Cardiac fibroblast (primary cell): ENCODE results near the gene EFCAB14.

Experiments
- DNase-seq, 2 donors: peaks; one replicate each; pipeline versions ENCODE4 v3.0.0 to v3.0.0-alpha.2; 2010; ENCODE audit warnings: low read depth in 2 of 2
- H3K4me3 ChIP-seq, 2 donors: replicated peaks in 1 of 2; 1 replicate in 1 of 2; 2 replicates in 1 of 2; pipeline ENCODE4 v1.5.1; 2011; ENCODE audit warnings: low read depth in 2 of 2, low read length in 2 of 2, mild to moderate bottlenecking in 2 of 2, moderate library complexity in 1 of 2
- TF ChIP-seq, protein P1 (sequence below): IDR thresholded peaks from one replicate; pipeline ENCODE4 v1.5.1; 2011; ENCODE audit warnings: low read depth, mild to moderate bottlenecking, low read length, inconsistent platforms

The EFCAB14 gene

DNA sequence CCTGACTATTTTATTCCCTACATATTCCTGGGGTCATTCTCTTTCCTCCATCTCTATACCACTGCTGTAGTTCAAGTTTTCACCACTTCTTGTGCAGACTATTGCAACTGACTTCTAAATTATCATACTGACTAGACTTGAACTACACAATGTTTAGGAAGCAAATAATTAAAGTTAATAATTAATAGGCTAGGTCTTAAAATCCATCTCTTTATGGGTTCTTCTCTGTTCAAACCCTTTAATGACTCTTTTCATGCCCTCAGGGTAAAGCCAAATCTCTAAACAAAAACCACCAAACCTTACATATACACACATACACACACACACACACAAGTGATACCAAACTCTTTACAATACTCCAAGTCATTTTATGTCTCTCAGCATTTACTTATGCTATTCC lies 80.0 kb downstream of the EFCAB14 start:
- DNase-seq: no peak
- TF ChIP-seq, protein P1, sequence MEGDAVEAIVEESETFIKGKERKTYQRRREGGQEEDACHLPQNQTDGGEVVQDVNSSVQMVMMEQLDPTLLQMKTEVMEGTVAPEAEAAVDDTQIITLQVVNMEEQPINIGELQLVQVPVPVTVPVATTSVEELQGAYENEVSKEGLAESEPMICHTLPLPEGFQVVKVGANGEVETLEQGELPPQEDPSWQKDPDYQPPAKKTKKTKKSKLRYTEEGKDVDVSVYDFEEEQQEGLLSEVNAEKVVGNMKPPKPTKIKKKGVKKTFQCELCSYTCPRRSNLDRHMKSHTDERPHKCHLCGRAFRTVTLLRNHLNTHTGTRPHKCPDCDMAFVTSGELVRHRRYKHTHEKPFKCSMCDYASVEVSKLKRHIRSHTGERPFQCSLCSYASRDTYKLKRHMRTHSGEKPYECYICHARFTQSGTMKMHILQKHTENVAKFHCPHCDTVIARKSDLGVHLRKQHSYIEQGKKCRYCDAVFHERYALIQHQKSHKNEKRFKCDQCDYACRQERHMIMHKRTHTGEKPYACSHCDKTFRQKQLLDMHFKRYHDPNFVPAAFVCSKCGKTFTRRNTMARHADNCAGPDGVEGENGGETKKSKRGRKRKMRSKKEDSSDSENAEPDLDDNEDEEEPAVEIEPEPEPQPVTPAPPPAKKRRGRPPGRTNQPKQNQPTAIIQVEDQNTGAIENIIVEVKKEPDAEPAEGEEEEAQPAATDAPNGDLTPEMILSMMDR: no peak

DNA sequence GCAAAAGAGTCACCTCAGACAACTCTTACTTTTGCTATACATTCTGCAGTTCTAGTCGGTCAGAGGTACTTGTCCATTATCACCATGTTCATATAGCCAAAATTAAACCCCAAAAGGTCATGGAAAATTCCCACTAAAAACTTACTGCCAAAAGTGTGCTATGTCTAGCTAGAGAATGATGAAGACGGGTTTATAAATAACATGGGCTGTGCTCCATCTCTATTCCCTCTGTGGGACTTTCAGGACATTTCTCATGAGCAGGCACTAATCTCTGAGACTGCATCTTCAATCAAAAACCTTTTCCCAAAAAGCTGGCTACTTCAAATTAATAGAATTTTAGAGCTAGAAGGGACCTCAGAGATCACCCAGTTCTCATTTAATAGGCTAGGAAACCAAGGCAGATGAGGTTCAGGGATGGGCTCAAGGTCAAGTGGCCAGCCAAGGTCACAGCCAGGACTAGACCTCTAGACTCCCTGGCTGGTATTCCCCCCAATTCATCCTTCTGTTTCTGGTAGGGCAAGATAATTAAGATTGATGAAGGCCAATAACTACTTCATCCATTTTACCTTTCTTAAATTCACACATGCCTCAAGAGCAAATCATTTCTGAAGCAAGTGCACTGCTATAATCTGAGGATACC lies 81.3 kb downstream of the EFCAB14 start:
- TF ChIP-seq, protein P1: no peak
- no peak overlapping the region for H3K4me3 ChIP-seq
- DNase-seq: no peak

More for the DNA sequence above, 80.0 kb downstream of the EFCAB14 start:
- no peak overlapping the region for H3K4me3 ChIP-seq

DNA sequence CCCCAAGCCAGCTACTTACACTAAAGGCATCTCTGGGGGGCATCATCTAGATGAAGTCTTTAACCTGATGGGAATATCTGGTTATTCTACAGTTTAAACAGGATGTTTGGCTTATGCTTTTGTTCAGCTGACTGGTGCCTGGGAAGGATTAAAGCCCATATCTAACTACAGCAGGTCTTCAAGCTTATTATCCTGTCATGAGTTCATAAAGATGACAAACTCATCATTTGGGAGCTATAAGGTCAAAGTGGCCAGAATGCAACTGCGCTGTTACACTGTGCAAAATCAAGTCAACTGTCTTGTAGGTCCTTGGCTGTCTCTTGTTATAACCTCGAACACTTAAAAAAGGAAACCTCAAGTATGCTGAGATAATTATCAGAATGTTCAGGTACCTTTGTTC lies 83.7 kb downstream of the EFCAB14 start:
- H3K4me3 ChIP-seq: no peak overlapping the region
- DNase-seq: no peak
- TF ChIP-seq, protein P1: no peak

DNA sequence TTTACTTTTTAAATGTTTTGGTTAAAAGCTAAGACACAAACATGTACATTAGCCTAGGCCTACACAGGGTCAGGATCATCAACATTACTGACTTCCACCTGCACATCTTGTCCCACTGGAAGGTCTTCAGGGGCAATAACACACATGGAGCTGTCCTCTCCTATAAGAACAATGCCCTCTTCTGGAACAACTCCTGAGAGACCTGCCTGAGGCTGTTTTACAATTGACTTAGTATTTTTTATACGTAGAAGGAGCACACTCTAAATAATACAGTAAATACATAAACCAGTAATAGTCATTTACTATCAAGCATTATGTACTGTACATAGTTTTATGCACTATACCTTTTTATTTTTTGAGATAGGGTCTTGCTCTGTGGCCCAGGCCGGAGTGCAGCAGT lies 88.2 kb downstream of the EFCAB14 start:
- TF ChIP-seq, protein P1: no peak
- DNase-seq: no peak
- no peak overlapping the region for H3K4me3 ChIP-seq
